Effector CD4-positive, alpha-beta T cell (primary cell): ENCODE data around the gene GUCY1A2.

Source experiments
- DNase-seq: peaks from one replicate; pipeline ENCODE4 v3.0.0-alpha.2; 2020

GUCY1A2 gene

DNA sequence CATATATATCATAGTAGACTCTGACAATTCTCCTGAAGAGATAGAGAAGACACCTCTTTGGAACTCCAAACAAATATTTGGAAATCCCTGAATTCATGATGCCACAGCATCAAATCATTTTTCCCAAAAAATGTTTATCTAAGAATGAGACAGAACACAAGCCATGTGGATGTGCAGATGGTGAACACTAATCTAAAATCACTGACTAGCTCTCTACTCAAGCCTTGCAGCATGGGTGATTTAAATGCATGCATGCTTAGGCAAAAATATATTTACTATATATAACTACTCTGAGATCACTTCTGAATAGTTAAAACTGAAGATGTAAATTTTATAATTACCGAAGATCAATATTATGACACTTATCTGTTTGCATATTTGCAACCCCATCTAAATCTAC is 289.9 kb downstream of the GUCY1A2 start:
- DNase-seq = no peak

- no peak for DNase-seq
Measured at GRCh38 chr11:106727256-106727655, 291.0 kb downstream of the GUCY1A2 start.

DNA sequence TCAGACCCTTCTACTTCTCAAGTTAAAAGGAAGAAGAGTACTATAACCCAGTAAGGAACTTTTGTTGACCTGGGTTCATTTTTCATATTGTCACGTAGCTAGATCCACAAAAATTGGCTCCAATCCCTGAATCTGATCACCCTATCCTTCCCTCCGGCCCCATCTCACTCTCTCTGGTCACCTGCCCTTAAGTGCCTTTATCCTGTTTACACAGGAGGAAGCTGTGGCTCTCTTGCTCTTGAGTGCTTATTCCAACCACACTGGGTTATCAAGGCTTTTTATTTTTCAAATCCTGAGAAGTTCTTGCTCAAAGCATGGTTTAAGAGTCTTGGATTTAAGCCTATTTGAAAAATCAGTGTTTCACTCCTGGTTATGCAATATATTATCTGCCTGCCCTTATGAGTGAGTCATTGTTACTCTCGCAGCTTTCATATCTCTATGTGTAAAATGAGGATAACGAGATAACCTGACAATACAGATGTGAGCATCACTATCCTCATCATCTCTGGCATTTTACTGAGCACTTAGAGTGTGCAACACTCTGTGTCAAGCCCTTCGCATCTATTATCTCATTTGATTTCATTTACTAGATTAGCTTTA is 293.9 kb downstream of the GUCY1A2 start:
- no peak for DNase-seq

DNA sequence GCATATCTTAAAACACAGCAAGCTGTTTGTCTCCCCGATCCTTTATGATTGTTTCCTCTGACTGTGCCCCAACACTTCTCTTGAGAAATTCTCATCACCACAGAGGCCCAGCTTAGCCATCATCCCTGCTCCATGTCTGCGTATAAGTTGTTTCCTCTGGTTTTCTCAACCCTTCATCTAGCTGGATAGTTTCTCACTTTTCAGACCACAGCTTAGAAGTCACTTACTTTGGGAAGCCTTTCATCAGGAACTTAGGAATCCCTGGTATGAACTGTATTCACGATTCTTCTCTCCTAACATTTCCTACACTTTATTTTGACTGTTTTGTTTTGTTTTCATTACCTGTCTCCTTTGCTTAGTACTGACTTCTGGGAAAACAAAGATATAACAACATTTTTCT is 295.2 kb downstream of the GUCY1A2 start:
- DNase-seq = no peak

DNA sequence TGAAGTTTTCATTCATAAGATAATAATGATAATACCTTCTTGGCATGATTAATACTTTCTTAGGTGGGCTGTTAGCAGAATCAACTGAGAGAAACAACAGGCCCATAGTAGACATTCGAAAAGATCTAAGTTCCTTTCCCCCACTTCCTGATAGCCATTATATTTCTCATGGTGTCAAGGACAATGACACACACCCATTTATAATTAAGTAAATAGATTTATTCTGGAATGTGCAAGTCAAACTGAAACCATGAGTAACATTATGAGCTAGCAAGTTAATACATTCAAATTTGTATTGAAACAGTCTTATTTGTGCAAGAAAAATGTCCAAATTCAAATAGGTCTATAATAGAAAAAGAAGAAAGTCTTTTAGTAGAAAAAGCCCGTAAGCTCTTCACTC is 301.1 kb downstream of the GUCY1A2 start:
- no peak for DNase-seq

DNA sequence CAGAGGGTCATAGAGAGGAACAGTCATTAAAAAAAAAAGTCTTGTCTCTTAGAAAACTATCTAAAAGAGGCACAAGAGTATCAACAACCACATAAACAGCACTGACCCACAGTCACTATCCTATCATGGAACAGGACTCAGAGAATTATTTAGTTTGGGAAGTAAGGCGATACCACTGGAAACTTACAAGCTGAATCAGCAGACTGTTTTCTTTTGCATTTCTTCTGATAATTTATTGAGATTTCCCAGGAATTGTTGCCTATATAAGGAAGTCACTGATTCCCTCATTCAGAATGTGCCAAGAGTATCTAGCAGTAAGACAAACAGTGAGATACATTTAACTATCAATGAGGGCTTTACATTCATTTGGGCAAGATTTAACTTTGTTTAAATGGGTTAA is 304.1 kb downstream of the GUCY1A2 start:
- no peak for DNase-seq

DNA sequence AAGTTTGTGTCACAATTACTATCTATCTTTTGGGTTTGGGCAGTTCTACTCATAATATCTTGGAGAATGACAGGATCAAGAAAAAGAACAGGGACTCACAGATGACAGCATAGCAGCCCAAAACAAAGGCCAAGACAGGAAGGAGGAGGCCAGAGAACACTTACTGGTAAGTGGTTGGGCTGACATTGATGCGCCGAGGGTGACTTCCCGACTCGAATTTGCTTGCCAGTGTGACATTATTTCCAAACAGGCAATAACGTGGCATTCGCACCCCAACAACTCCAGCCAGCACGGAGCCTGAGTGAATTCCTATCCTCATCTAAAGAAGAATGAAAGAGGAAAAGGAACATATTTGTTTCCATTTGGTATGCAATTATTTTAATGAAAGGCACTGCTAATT is 309.9 kb downstream of the GUCY1A2 start:
- no peak for DNase-seq

- DNase-seq = no peak
Measured at GRCh38 chr11:106706355-106706754, 311.9 kb downstream of the GUCY1A2 start.

DNA sequence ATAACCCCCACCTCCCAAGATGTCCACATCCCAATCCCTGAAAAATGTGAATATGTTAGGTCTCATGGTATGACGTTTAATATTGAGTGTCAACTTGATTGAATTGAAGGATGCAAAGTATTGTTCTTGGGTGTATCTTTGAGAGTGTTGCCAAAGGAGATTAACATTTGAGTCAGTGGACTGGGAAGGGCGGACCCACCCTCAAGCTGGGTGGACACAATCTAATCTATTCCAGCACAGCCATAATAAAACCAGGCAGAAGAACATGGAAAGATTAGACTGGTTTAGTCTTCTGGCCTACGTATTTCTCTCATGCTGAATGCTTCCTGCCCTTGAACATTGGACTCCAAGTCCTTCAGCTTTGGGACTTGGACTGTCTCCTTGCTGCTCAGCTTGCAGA is 315.5 kb downstream of the GUCY1A2 start:
- DNase-seq = no peak

DNA sequence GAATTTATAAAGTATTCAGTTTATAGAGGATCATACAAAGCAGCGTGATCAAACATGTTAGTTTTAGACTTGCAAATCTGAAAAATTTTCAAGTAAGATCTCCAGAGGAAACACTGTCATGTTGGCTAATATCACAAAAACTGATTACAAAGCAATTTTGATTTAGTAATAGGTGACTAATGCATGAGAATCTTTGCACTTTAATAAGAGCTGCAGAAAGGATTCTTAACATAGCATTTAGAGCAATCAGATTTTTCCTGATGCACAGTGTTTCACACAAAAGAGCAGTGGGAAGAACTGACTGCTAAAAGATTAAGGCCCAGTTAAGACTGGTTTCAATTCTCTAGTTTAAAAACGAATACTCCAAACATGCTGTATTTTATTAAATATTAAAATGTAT is 321.2 kb downstream of the GUCY1A2 start:
- no peak for DNase-seq

GRCh38 chr11:106695506-106695905 is 322.8 kb downstream of the GUCY1A2 start:
- DNase-seq = no peak

GRCh38 chr11:106694501-106694900 is 323.8 kb downstream of the GUCY1A2 start:
- DNase-seq = no peak

GRCh38 chr11:106691807-106692365 is 326.4 kb downstream of the GUCY1A2 start:
- no peak for DNase-seq

DNA sequence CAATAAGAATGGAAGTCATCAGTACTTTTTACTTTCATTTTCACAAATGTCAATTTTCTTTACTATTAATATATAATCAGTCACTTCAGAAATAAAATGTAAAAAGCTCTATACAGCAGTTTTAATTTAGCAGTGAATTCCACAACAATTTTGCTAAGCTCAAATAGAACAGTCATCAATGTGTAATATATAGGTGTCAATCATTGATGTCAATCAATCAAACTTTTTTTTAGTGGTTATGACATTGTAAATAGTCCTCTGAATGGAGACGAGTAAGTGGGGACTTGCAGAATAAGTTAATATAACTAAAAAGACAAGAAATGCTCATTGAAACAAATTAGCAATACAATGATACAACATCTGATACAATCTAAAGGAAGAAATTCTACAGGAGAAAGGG is 327.4 kb downstream of the GUCY1A2 start:
- no peak for DNase-seq

GRCh38 chr11:106684944-106685343 is 333.3 kb downstream of the GUCY1A2 start:
- no peak for DNase-seq

DNA sequence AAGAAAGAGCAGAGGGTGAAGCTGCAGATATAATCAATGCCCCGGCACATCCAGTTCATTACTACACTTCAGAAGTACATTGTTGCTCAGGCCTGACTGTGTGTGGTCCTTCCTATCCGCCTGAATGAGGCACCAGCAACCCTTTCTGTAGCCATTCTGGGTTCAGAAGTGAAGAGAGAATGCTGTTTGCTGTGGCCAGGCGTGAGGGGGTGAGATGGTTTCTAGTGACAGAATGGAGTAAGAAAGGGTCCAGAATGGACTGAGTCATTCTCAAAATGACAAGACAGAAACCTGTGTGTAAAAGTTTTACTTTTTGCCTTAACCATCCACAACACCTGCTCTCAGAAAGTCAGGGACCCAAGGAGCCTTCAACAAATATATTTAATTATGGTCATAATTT is 334.8 kb downstream of the GUCY1A2 start:
- DNase-seq = no peak

- DNase-seq = no peak
Measured at GRCh38 chr11:106681435-106681834, 336.8 kb downstream of the GUCY1A2 start.

GRCh38 chr11:106679581-106679980 is 338.7 kb downstream of the GUCY1A2 start:
- DNase-seq = no peak

DNA sequence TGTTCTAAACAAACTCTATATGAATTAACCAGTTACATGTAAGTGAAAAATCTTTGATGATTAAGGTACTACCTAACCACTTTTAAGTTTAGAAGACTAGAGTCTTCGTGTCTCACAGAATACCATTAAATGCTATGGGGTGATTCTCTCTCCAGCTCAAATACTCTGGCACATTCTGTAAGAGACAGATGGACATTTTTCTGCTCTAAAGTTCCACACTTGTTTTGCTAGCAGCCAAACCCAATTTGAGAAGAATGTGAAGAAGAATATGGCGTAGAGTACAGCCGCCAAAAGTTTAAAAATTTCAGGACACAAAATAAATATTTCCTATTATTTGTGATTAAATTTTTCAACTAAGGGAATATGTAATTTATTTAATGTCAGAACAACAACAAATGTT is 339.1 kb downstream of the GUCY1A2 start:
- no peak for DNase-seq

GRCh38 chr11:106670069-106670468 is 348.2 kb downstream of the GUCY1A2 start:
- DNase-seq = no peak

GRCh38 chr11:106668147-106668546 is 350.1 kb downstream of the GUCY1A2 start:
- no peak for DNase-seq

GRCh38 chr11:106656646-106657045 is 361.6 kb downstream of the GUCY1A2 start:
- no peak for DNase-seq

DNA sequence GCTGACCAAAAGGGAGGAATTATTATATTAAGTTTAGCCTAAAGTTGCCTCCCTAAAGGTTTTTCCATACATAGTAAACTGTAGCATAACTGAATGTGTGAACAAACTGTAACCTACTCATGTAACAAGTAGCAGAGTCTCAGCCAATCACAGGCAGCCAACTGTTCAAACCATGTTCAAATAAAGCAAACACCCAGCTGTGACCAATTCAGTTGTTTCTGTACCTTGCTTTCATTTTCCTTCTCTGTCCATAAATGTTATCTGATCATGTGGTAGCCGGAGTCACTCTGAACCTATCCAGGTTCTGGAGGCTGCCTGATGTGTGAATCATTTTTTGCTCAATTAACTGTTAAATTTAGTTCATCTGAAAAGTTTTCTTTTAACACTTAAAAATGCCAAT is 373.5 kb downstream of the GUCY1A2 start:
- no peak for DNase-seq

GRCh38 chr11:106642331-106642730 is 375.9 kb downstream of the GUCY1A2 start:
- DNase-seq = no peak

- no peak for DNase-seq
Measured at GRCh38 chr11:106632283-106632682, 386.0 kb downstream of the GUCY1A2 start.
